NCI-H1092 (cell line): Measurements from ENCODE around the gene MTFMT.
"Not testable (repeated sequence)": the region's sequence is repeated elsewhere in the genome, so short reads cannot be mapped to it uniquely, and the experiment has no call there.

ENCODE experiments used
- DNase-seq: peaks from one replicate; lab custom pipeline; 2025; lab: John Stamatoyannopoulos, UW

The MTFMT gene

DNA sequence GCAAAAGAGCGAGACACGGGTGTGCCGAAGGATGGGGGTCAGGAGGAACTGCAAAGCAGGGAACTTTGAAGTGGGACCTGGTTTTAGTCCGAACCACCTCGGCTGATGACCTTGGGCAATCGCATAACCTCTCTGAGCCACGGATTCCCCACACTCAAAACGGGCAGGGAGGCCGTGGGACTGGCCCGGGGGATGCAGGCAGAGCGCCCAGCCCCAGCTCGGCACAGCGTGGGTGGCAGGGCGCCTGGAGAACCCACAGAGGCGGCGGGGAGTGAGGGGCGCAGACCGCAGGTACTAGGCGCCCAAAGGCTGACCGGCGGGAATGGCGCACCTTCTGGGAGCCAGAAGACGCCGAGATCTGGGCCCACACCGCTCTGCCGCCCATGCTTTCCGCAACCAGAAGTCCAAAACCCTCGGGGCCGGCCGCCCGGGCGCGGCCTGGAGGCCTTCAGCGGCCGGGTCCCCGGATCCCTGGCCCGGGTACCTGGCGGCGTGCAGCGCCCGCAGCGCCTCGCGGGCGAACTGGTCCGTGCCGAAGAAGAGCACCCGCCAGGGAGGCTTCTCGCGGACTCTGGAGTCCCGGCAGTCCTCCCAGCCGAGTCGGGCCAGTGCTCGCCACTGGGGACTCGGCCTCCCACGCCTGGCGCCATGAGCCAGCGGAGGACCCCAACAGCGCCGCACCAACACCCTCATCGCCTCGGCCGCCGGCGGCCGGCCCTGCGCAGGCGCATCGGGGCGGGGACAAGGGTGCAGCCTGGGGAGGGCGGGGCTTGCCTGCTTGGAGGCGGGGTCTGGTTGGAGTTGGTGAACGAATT lies at the start of gene MTFMT:
Gene MTFMT (minus strand): TSS at position 719 of the 815 bp plus-strand sequence. CDS start 26 bp downstream, at position 693.
- DNase-seq: peak; percentile 59

DNA sequence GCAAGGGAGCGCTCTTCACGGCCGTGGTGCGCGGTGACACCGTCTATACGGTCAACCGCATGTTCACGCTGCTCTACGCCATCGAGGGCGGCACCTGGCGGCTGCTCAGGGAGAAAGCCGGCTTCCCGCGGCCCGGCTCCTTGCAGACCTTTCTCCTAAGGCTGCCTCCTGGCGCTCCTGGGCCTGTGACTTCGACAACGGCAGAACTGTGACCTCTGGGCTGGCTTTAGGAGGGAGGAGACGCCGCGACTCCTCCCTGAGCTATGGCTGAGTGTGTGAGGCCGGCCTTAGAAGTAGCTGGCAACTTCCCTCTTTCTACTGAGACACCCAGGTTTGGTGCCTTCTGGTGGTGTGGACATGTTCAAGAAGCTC lies 48.5 kb upstream of the MTFMT start:
- peak; percentile 26 for DNase-seq

DNA sequence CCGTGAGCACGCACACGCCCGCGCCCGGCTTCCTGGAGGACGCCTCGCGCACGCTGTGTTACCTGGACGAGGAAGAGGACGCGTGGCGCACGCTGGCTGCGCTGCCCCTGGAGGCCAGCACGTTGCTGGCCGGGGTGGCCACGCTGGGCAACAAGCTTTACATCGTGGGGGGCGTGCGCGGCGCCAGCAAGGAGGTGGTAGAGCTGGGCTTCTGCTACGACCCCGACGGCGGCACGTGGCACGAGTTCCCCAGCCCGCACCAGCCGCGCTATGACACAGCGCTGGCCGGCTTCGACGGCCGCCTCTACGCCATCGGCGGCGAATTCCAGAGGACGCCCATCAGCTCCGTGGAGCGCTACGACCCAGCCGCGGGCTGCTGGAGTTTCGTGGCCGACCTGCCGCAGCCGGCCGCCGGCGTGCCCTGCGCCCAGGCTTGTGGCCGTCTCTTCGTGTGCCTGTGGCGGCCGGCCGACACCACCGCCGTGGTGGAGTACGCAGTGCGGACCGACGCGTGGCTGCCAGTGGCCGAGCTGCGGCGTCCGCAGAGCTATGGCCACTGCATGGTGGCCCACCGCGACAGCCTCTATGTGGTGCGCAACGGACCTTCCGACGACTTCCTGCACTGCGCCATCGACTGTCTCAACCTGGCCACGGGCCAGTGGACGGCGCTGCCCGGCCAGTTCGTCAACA lies 48.0 kb upstream of the MTFMT start:
- DNase-seq: no peak

- DNase-seq: no peak
Observed at GRCh38 chr15:65076486-65077290, 47.2 kb upstream of the MTFMT start, which contains the start of gene KBTBD13. Gene KBTBD13 (plus strand): TSS chr15:65076746. CDS start chr15:65076816, 70 bp downstream.

DNA sequence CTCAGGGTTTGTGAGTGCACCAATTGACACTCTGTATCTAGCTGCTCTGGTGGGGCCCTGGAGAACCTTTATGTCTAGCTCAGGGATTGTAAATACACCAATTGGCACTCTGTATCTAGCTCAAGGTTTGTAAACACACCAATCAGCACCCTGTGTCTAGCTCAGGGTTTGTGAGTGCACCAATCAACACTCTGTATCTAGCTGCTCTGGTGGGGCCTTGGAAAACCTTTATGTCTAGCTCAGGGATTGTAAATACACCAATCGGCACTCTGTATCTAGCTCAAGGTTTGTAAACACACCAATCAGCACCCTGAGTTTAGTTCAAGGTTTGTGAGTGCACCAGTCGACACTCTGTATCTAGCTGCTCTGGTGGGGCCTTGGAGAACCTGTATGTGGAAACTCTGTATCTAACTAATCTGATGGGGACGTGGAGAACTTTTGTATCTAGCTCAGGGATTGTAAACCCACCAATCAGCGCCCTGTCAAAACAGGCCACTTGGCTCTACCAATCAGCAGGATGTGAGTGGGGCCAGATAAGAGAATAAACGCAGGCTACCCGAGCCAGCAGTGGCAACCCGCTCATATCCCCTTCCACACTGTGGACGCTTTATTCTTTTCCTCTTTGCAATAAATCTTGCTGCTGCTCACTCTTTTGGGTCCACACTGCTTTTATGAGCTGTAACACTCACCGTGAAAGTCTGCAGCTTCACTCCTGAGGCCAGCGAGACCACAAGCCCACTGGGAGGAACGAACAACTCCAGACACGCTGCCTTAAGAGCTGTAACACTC lies 46.4 kb upstream of the MTFMT start:
- DNase-seq: not testable (repeated sequence)

DNA sequence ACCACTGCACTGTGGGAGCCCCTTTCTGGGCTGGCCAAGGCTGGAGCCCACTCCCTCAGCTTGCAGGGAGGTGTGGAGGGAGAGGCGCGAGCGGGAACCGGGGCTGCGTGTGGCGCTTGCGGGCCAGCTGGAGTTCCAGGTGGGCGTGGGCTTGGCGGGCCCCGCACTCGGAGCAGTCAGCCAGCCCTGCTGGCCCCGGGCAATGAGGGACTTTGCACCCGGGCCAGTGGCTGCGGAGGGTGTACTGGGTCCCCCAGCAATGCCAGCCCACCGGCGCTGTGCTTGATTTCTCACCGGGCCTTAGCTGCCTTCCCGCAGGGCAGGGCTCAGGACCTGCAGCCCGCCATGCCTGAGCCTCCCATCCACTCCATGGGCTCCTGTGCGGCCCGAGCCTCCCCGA lies 45.5 kb upstream of the MTFMT start:
- DNase-seq: not testable (repeated sequence)

- no peak for DNase-seq
Observed at GRCh38 chr15:65072617-65073016, 43.2 kb upstream of the MTFMT start.

DNA sequence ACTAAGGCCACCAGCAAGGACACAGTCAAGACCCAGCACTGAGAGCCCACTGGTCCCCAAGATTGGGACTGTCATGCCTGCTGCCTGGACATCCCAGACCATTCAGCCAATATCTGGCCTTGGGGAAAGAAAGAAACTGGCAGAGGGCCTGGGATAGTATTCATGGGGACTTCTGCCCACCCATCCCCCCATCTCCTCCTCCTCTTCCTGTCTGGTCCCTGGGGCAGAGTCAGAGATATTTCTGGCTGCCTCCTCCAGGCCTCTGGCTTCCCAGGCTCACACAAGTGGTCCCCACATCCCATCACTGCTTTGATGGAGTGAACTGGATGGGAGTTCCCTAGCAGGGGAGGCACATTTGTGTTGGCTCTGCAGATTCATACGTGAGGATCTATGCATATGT lies 42.6 kb upstream of the MTFMT start:
- DNase-seq: no peak

DNA sequence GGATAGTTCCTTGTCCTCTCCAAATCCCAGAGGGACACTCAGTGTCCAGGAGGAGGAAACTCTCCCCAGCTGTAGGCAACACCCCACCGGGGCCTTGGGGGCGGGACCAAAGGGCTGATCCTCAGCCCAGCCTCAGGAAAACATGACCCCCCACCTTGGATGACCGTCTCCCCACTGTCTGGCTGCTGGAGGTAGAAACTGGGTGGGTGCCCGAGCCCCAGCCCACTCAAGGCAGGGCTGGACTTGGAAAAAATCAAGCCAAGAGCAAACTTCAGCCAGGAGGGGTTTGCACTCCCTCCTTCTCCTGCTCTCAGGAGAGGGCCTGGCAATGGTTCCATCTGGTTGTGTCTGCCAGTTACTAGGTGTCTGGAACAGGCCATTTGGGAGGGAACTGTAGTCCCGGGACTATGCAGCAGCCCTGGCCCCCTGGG lies 42.0 kb upstream of the MTFMT start:
- DNase-seq: no peak

- no peak for DNase-seq
Observed at GRCh38 chr15:65069779-65070546, 40.5 kb upstream of the MTFMT start.

DNA sequence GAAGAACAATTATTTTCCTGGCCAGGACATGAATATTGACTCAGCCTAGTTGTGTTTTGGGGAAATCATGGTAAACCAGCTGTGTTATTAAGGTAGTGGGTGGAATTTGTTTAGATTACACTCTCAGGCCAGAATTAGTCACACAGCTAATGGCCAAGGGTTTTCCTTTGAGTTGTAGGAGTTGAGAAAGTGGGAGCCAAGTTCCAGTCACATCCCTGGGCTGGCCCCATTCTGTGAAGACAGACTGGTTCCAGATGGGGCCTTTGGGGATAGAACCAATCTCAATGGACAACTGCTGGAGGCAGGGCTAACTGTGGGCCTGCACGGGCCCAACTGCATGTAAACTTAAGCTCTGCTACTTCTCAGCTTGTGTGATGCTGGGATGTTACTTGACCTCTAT lies 39.7 kb upstream of the MTFMT start:
- no peak for DNase-seq

- no peak for DNase-seq
Observed at GRCh38 chr15:65068403-65068788, 39.0 kb upstream of the MTFMT start.

GRCh38 chr15:65067645-65068402 lies 38.4 kb upstream of the MTFMT start, which contains the start of gene RASL12:
Gene RASL12 (minus strand): TSS chr15:65067991. CDS start chr15:65067835, 156 bp downstream.
- no peak for DNase-seq

DNA sequence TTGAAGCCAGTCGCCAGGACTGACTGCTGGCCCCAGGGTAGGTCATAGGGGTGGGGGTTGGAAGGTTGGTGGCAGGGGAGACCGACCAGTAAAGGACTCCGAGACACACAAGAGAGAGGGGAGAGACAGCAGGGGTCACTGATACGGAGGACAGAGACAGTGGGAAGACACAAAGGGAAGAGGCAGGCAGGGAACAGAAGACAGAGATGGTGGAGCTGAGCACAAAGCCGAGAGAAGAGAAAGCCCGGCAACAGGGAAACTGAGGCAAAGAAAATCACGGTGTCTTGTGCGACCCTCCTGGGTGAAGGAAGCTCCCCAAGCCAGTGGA lies 37.8 kb upstream of the MTFMT start:
- DNase-seq: no peak

DNA sequence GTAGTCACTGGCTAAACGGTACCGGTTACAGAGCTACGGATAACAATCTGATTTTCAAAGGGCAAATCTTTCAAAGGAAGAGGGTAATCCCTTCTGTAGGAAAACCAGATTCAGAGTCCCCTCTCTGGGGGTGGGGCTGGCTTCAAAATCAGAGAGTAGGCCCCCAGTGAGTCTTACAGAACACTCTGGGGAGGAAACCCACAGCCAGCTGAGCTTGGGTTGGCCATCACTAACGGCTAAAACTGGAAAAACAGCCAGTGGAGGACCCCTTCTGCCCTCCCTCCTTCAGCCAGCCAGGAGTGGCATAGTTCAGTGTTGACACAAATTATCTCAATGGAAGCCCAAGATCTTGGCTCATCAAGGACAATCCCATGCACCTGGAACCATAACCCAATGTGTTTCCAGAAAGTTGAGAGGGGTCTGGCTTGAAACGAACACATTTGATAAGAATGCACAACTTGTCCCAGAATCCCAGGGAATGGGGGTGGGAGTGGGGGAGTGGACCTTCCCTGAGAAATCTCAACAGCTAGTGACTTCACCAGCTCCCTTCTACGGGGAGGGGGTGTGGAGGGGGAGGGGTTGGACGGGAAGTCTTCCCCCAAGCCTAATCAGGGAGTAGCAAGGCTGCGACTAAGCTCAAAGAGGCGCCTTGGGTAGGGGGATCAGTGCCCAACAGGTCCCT lies 37.3 kb upstream of the MTFMT start:
- no peak for DNase-seq

DNA sequence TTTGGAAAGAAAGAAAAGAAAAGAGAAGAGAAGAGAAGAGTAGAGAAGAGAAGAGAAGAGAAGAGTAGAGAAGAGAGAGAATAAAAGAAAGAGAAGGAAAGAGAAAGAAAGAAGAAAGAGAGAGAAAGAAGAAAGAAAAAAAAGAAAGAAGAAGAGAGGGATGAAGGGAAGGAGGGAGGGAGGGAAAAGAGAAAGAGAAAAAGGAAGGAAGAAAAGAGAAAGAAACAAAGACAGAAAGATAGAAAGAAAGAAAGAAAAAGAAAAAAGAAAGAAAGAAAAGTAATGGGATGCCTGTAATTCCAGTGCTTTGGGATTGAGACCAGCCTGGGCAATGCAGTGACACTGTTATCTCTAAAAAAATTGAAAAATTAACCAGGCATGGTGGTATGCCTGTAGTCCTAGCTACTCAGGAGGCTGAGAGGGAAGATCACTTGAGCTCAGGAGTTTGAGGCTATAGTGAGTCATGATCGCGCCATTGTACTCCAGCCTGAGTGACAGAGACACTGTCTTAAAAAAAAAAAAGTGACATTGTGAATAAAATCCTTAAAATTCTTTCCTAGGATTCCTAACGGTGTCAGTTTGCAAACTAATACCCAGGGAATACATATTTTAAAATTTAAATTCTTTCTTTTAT lies 36.7 kb upstream of the MTFMT start:
- DNase-seq: no peak

GRCh38 chr15:65062726-65063125 lies 33.3 kb upstream of the MTFMT start:
- DNase-seq: no peak

DNA sequence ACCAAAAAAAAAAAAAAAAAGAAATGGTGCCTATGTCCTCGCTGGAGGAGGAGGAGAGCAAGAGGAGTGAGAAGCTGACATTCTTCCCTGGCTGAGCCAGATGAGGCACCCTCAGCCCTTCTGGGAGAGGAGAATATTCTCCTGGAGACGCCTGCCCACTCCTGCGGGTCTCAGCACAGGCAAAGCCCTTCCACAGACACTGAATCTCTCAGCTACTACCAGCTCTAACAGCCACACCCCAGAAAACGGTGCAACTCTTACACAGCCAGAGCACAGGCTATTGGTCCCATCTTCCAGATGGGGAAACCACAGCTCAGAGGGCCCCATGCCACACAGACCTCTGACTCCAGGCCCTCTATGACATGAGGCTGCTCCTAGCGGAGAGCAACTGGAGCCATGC lies 32.6 kb upstream of the MTFMT start:
- no peak for DNase-seq
